Head of caudate nucleus (tissue), 42 donors: ENCODE measurements around the gene CSH1.
A peak's percentile ranks its signal among the peaks of the same experiment; 100 is the strongest.
"Not testable (repeated sequence)": the region's sequence is repeated elsewhere in the genome, so short reads cannot be mapped to it uniquely, and the experiment has no call there.

Source experiments
- DNase-seq, 42 donors: peaks; one replicate each; pipeline versions ENCODE4 v3.0.0 to v3.0.0-alpha.2; 2020 to 2021; ENCODE audit warnings: mixed read lengths in 7 of 42
- intact Hi-C: fragments of 100-400 bp; cut with DNase I; formaldehyde crosslinking; loops from one replicate; pipeline ENCODE4 v1.15.0; 2022

The CSH1 gene

GRCh38 chr17:63896524-63897354 is at the start of gene CSH1:
CSH1 (minus strand) TSS chr17:63896574; CDS start chr17:63896511, 63 bp downstream.
- intact Hi-C loops = not testable (repeated sequence)

DNA sequence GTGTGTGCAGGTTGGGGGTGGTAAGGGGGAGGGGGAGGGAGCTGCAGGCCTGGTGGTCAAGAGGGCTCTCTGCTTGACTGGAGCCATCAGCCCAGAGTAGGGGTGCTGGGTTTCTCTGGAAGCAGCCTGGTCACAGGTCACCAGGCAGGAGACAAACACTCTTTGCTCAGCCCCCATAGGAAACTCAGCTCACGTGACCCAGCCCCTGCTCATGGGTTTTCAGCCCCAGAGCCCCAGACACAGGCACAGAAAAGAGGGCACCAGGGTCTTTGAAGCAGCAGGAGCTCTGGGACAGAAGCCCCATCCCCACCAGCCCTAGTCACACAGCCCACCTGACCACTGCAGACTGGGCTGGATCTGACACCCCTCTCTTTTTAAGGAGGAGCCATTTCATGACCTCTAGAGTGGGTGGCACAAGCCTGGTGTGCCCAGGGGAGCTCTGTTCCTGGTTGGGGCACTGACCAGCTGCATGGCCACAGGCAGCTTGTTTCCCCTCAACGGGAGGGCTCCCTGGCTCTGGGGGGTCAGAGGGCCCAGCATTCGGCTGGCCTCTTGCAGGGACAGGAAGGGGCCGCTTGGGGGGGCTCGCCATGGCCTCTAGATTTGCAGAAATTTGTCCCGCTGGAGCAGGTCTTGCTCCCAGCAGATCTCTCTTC is 49.5 kb upstream of the CSH1 start:
- intact Hi-C loops = no loop called here
- DNase-seq = no peak

More at GRCh38 chr17:63896524-63897354, at the start of gene CSH1:
- DNase-seq = not testable (repeated sequence)

DNA sequence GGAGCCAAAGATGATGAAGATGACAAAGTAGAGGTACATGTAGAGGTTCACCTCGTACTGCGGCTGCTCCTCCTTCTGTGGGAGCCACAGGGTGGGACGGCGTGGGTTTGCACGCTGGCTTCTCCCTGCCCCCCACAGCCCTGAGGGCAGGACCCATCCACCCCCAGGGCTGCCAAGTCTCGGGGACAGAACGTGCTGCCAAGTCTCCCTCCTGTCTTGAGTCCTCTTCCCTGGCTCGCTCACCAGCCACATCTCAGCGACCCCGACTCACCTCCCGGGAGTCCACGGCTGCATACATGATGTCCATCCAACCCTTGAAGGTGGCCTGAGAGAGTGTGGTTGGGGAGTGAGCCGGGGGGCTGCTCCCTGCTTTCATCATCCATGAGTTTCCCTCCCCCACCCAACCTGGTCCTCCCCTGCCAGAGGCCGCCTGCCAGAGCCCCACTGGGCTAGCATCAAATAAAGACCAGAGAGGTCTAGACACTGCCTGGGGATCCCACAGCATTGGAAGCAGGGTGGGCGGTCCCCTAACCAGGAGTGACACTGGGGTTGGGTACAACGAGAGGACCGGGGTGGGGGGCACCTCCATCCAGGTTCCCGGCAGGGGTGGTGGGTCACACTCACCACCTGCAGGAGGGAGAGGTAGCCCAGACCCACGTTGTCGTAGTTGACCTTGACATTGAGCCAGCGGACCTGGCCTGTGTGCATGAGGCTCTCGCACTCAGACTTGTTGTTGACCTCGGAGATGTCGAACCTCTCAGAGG is 48.5 kb upstream of the CSH1 start:
- intact Hi-C loops = no loop called here
- no peak for DNase-seq

DNA sequence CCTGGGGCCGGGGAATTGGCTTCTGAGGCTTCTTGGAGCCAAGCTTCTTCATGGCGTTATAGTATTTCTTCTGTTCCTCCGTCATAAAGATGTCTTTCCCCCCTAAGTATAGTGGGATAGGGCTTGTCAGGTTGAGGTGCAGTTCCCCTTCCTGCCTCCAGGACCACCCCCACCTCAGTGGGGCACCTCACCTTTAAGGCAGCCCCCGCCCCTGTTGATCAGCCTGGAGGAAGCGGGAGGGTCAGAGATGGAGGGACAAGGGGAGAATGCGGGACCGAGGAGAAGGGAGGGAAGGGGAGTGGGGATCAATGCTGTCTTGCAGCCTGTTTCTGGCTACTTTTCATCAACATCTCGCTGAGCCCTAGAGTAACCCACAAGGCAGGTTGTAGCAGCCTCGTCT is 47.4 kb upstream of the CSH1 start:
- no peak for DNase-seq
- intact Hi-C loops = no loop called here

GRCh38 chr17:63942309-63942985 is 46.1 kb upstream of the CSH1 start:
- intact Hi-C loops = no loop called here
- DNase-seq = no peak

- DNase-seq = no peak
- intact Hi-C loops = no loop called here
These were observed 45.4 kb upstream of the CSH1 start for GRCh38 chr17:63941751-63942150.

DNA sequence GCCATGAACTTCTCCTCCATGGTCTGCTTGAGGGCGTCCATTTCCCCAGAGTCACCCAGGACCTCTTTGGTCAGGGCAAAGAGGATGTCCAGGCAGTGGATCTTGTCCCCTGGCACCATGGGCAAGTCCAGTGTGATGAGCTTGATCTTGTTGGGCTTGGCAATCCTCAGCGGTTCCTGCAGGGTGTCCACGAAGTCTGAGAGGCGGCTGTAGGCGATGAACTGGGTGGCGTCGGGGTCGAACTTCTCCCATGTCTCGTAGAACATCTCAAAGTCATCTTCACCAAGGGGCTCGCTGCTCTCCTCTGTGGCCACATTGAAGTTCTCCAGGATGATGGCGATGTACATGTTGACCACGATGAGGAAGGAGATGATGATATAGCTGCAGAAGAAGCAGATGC is 44.8 kb upstream of the CSH1 start:
- no peak for DNase-seq
- intact Hi-C loops = no loop called here

- DNase-seq = no peak
- intact Hi-C loops = no loop called here
These were observed 44.2 kb upstream of the CSH1 start for GRCh38 chr17:63940584-63940983.

DNA sequence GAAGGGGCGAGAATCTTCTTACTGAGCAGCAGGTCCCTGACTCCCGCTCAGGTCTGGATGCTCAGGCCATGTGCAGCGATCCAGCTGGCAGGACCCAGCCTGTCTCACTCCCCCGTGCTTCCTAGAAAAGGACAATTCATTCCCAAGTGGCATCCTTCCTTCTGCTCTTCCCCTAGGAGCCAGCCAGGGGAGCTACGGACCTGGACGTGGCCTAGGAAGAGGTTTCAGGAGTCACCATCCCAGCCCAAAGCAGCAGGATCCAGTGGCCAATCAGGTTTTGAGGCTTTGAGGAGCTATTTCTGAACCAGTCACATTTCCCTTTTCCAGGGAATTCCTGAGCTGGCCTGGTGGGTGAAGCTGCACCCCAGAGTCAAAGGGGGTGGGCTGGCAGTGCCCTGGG is 43.5 kb upstream of the CSH1 start:
- no peak for DNase-seq
- intact Hi-C loops = no loop called here

GRCh38 chr17:63939401-63939800 is 43.0 kb upstream of the CSH1 start:
- DNase-seq = no peak
- intact Hi-C loops = no loop called here

GRCh38 chr17:63937920-63938319 is 41.5 kb upstream of the CSH1 start:
- no peak for DNase-seq
- intact Hi-C loops = no loop called here

DNA sequence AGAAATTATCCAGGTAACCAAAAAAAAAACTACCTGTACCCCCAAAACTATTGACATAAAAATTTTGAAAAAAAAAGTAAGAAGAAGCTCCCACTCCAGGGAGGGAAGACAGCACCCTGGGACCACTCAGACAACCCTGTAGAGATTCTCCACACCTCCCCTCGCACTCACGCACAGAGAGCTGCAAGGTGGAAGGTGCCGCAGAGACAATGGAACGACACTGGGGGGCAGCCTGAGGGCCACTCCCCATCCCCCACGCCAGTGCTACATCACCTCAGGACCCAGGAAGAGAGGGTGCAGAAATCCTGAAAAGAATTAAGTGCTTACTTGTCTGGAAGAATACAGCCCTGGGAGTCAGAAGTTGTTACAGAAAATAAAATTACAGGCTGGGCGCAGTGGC is 40.9 kb upstream of the CSH1 start:
- intact Hi-C loops = no loop called here
- no peak for DNase-seq

DNA sequence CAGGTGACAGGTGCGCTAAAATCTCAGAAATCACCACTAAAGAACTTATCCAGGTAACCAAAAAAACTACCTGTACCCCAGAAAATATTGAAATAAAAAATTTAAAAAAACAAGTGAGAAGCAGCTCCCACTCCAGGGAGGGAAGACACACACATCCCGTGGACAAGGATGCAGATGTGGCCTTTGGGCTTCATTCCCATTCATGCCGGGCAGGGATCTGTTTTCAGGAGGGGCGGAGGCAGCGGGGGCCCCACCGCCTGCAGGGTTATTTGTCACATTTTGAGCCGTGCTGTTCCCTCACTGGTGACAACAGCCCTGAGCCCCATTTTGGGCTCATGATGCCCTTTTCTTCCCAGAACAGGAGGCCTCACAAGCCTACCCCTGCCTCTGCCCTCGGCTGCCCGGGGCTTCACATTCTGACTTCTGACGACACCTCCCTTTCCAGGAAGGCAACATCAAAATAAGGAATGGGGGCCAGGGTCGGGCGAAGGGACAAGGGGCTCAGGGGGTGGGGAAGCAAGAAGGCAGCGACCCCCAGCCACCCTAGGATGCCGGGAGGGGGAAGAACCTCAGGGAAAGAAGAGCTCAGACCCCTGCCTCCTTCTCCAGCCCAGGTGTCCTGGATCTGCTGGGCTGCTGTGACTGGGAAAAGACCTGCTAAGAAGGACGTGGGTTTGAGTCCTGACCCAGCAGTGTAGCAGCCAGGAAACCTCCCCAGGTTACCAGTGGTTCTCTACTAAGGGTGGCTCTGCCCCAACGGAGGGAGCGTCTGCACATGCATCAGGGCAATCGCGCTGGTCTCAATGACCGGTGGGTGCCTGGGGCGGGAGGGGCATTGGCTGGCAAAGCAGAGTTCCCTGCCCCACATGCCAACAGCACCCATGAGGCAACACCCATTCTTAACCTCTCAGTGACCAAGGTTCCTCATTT is 38.1 kb upstream of the CSH1 start:
- intact Hi-C loops = no loop called here
- DNase-seq = no peak

DNA sequence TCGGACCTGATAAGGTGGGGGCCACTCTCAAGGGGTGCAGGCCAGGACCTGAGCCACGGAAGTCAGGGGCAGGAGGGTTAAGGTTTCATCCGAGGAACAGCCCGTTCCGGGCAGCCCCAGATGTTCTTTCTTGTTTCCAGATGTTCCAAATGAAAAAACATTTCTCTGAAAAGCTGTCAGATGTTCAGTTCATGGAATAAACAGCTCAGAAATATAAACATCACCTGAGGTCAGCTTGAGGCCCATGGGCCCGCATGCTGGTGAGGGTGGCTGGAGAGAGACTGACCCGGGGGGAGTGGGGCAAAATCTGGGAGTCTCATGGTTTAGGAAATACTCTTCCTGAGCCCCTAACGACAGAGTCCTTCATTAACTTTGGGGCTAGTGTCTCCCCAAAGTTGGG is 37.2 kb upstream of the CSH1 start:
- intact Hi-C loops = no loop called here

DNA sequence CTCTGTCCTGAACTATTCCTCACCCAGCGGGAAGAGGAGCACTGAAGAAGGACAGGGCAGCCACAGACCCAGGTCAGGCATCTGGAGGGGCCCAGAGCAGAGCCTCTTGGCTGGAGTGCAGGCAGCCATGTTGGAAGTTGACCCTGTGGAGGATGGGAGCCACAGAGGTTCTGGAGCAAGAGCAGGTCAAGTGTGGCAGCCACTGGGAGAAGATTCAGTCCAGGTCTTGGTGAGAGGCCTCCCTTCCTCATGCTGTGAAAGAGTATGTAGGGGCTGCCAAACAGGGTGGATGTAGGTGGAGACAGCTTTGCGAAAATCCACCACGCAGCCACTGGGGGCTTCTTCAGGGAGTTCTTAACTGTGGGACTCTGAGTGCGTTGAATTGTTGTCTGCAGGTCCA is 36.3 kb upstream of the CSH1 start:
- intact Hi-C loops = no loop called here
- no peak for DNase-seq

More for the DNA sequence above, 37.2 kb upstream of the CSH1 start:
- no peak for DNase-seq

DNA sequence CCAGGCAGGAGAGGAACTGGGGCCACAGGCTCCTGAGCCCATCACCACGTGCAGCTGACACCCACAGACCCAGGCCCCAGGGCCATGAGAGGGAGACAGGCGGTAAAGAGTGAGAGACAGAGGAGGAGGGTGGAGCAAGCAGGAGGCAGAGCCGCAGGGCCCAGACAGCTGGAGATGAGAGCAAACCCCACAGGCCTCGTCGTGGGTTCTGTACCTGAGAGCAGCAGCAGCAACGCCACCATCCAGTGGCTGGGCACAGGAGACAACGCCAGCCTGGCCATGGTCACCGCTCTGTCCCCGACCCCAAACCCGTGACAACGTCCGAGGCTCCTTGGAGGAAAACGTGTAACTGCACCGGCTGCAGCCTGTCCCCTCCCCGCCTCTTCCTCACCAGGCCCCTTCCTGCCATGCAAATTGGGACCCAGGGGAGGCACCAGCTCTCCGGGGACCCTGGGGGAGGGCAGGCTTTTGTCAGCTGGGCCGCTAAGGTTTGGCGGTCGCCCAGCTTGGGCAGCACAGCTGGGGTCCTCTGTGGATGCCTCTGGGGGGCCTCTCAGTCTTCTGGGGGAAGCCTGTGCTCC is 35.7 kb upstream of the CSH1 start, which contains the start of gene CD79B:
TSS of gene CD79B (minus strand) at position 351 of the 581 bp plus-strand sequence. CDS start at position 281, 70 bp downstream.
- peak in 1 of 42 donors; percentile 24 for DNase-seq
- intact Hi-C loops = no loop called here

DNA sequence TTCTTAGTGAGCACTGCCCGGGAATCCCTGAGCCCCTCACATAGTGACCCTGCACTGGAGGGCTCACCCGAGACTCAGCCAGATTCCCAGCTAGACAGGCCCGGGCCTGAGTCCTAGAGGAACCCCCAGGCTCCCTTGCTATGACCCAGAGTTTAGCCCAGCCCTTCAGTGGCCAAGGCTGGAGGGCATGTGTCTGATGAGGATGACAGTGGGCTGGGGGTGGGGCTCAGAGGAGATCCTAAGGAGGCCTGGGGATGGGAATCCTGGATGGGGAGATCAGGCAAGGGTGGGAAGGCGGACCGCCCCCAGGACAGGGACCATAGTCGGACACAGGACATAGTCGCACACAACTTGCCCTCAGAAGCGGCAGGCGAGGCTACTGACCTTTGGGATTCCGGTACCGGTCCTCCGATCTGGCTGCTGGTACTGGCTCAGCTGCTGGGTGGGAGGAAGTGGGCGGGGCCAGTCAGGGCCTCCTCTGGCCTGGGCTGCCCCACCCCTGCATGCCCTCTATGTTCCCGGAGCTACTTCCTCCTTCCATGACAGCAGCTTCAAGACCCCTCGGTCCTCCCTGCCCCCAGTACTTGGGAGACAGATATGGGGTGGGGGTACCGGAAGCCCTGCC is 34.7 kb upstream of the CSH1 start:
- DNase-seq = peak in 22 of 42 donors; percentile 6 to 58 (median 22)
- intact Hi-C loops = no loop called here
